NK-92 (cell line): ENCODE results near the gene LCE3E.
"Not testable (repeated sequence)": the region's sequence is repeated elsewhere in the genome, so short reads cannot be mapped to it uniquely, and the experiment has no call there.

Source experiments
- DNase-seq: peaks from one replicate; lab custom pipeline; 2025; ENCODE audit not compliant: unreplicated experiment; lab: John Stamatoyannopoulos, UW

The LCE3E gene, protein sequence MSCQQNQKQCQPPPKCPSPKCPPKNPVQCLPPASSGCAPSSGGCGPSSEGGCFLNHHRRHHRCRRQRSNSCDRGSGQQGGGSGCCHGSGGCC

DNA sequence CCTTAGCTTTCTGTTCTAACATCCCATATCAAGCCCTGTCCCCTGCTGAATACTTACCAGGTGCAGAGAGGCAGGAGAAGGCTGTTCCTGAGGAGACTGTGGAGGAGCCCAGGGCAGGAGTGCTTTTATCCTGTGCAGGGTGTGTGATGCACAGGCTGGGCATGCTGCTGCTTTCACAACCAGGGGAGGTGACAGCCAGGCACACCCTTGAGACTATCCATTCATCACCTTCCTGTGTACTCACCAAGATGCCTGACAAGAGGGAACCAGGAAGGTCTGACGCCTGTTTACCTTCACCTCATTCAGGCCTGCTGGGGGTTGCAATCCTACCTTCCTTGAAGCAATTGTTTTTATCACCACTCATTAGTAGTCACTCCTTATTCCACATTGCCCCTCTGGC, at the start of gene LCE3E:
TSS of gene LCE3E (minus strand) at position 100 of the 400 bp plus-strand sequence. CDS start 572 bp downstream, outside the sequence.
- no peak for DNase-seq

DNA sequence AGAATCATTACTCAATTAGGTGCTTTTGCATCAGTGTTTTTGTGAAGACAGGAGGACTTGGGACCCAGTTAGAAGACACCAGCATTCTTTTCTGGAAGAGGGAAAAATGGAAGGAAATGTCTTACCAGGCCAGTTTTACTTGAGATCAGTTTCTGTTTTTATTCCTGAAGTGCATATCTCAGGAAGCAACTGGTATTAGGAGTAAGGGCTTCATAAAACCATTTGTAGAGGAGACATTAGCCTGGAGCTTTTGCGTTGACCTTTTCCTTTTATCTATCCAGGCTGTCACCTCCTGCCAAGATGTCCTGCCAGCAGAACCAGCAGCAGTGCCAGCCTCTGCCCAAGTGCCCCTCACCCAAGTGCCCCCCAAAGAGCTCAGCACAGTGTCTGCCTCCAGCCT, 46.9 kb upstream of the LCE3E start, which contains the start of gene LCE3B:
TSS of gene LCE3B (plus strand) at position 301 of the 400 bp plus-strand sequence. CDS start at position 301, 0 bp downstream.
- no peak for DNase-seq

DNA sequence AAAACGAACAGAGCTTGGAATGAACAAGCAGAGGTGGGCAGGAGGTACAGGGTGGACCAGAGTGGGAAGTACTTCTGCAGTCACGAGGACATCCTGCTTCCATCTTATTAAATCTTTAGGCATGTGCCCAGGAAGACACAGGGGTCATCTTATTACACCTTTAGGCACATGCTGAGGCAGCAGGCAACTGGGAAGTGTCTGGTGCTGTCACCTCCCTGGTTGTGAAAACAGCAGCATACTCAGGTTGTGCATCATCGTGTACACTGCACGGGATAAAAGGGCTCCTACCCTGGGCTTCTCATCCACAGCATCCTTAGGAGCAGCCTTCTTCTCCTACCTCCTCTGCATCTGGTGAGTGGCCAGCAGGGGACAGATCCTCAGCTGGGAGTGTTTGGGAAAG, 33.4 kb upstream of the LCE3E start, which contains the start of gene LCE3C:
TSS of gene LCE3C (plus strand) at position 301 of the 400 bp plus-strand sequence. CDS start 498 bp downstream, outside the sequence.
- DNase-seq = no peak

DNA sequence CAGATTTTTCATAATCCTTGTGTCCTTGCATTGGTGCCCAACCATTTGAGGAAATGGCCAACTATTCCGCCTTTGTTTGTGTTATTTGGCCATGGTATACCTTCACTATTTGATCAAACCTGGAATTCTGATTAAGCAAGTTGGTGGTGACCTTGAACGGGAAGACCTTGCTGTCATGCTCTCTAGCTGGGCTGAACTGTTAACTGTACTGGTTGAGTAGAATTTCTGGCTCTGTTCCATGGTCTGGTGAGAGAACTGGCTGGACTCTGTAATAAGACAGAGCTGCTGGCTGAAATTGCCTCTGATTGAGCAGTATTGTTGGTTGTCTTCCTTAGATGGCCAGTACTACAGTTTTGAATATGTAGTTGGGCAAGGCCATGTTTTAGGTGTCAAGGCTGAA, 30.4 kb upstream of the LCE3E start:
- DNase-seq = no peak

DNA sequence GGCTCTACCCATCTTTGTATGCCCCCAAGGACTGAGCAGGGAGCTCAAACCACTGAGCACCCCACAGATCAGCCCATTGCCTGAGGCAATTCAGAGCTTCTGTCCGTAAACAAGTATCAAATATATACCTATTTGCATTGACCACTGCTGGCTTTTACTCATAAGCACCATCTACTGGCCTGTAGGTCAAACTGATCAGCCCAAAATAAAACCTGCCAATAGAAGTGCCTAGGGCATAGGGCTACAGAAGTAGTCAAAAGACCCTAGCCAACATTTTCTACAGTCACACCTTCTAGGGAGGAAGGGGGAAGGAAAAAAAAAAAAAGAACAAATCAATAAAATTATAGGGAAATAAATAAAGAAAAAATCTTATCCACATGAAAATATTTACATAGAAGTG, 19.0 kb upstream of the LCE3E start:
- no peak for DNase-seq

DNA sequence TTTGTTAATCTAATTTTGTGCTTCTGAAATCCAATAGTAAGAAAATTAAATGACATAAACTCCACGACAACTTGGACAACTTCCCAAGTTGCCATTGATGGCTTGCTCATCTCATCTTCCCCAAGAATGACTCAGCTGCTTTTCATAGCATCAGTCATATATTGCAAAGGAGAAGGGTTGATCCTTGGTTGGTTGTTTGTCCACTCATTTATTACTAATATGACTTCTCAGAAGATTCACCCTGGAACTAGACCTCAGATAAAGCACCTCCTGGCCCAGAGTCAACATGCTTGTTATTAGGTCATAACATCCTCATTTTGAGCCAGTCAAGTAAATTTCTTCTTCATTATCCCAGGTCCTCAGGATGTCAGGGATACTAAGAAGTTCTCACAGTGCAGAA, 16.1 kb upstream of the LCE3E start:
- no peak for DNase-seq

DNA sequence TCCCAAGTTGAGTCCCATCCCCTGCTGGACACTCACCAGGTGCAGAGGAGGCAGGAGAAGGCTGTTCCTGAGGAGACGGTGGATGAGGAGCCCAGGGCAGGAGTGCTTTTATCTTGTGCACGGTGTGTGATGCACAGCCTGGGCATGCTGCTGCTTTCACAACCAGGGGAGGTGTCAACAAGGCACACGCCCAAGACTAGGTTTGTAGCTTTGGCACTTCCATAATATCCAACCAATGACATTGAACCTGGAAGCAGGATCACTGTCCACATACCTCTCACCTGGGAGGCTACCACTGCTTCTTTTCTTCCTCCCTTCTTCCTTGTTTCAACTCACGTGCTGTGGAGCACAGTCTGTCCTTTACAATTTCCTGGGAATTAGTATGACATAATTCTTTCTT, 13.9 kb upstream of the LCE3E start, which contains the start of gene LCE3D:
TSS of gene LCE3D (minus strand) at position 84 of the 400 bp plus-strand sequence. CDS start 580 bp downstream, outside the sequence.
- no peak for DNase-seq

DNA sequence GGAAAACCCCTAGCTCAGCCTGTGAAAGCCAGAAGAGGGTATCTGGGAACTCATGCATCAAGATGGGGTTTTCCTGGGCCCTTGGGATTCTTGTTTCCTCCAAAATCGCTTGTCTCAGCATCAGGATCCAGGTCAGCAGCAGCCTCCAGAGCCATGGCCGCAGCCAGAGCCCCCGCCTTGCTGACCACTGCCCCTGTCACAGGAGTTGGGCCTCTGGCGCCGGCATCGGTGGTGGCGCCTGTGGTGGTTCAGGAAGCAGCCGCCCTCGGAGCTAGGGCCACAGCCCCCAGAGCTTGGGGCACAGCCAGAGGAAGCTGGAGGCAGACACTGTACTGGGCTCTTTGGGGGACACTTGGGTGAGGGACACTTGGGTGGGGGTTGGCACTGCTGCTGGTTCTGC, 12.9 kb upstream of the LCE3E start:
- not testable (repeated sequence) for DNase-seq

DNA sequence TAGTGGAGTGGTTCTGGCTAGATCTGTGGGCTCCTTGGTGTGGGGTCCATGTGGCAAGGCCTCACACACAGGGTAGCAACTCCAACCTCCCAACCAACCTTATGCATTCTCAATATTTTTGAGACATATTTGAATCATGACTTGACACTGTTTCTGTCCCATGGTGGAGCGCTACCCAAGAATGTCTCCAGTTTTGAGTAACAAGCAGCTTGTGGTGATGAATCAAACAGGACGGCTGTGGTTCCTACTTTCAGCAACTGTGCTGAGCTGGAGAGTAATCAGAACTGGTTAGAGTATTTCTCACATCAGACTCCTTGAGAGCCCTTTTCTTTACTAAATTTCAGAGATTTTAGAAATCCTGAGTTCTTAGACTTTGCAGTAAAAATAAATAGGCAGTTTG, 10.6 kb upstream of the LCE3E start:
- DNase-seq = no peak

DNA sequence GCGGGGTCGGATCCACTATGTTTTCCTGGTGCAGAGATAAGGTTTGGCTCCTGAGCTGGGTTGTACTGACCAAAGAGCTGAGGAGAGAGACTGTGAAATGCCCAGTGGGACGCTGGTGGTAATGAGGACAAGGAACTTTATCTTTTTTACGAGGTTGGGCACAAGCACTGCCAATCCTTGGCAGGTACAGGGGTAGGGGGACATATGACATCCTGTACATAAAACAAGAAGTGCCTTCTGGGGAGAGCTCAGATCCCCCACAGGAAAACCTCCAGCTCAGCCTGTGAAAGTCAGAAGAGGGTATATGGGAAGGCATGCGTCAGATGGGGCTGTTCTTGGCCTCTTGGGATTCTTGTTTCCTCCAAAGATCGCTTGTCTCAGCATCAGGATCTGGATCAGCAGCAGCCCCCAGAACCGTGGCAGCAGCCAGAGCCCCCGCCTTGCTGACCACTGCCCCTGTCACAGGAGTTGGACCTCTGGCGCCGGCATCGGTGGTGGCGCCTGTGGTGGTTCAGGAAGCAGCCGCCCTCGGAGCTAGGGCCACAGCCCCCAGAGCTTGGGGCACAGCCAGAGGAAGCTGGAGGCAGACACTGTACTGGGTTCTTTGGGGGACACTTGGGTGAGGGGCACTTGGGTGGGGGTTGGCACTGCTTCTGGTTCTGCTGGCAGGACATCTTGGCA, 905 bp downstream of the LCE3E start:
- DNase-seq = no peak

DNA sequence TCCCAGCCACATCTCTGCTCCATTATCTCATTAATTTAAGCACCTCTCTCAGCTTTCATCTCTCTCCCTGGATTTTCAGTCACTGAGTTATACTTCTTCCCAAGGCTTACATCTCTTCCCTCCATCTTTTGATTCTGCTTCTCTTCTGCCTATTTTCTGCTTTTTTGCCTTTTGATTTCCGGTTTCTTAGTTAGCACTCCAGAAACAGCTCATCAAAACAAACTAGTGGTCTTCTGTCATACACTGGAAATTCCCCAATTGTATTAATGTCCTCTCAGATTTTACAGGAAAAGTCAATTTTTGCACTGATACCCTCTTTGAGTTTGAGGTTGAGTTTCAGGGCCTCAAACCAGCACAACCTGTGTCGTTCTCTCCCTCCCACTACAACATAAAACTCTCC, 1.5 kb downstream of the LCE3E start:
- no peak for DNase-seq

DNA sequence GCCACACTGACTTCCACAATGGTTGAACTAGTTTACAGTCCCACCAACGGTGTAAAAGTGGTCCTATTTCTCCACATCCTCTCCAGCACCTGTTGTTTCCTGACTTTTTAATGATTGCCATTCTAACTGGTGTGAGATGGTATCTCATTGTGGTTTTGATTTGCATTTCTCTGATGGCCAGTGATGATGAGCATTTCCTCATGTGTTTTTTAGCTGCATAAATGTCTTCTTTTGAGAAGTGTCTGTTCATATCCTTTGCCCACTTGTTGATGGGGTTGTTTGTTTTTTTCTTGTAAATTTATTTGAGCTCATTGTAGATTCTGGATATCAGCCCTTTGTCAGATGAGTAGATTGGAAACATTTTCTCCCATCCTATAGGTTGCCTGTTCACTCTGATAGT, 18.2 kb downstream of the LCE3E start:
- not testable (repeated sequence) for DNase-seq

DNA sequence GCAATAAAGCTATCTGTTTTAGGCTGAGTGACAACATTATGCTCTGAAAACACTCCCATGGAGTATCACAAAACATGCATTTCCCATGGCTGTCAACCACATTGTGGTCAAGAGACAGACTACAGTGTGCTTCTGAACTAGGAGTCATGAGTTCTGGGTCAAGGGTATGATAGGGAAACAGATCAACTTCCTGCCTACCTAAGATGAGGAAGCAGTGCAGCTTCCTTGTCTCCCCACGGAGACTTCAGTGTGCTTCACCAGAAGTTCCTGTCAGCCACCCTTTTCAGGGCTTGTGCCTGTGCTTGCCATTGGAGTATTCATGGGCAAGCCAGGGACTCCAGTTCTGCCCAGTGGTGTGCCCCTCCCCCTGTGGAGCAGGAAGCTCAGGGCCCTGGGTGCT, 19.9 kb downstream of the LCE3E start:
- no peak for DNase-seq

DNA sequence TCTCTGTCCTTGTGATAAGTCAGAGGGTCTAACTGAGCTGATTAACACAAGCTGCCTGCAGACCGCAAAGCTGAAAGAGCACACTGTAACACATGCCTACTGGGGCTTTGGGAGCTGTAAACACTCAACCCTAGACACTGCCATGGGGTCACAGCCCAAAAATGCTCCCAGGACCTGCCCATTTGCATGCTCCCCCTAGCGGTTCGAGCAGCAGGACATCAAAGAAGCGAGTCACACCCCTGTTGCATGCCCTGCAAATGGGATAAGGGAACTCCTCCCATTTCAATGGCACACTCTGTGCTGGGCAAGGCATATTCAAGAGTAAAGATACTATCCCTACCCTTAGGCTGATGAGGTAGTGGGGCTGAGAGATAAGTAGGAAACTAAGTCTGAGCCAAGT, 22.8 kb downstream of the LCE3E start:
- DNase-seq = no peak

DNA sequence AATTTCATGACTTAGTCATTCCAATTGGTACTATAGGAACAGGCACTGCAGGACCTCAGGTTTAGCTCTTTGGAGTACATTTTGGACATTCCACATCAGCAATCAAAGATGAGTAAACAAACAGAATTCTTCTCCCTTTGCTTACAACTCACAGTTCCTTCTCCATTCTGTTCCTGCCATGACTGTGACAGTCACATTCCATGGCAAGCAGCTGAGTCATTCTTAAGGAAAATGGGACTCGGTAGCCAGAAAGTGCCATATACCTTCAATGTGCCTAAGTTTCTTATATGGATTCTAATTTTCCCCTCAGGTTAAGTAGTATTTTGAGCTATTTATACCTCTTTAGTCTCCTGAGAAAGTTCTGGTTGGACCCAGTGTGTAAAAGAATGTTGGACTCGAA, 26.7 kb downstream of the LCE3E start:
- no peak for DNase-seq

DNA sequence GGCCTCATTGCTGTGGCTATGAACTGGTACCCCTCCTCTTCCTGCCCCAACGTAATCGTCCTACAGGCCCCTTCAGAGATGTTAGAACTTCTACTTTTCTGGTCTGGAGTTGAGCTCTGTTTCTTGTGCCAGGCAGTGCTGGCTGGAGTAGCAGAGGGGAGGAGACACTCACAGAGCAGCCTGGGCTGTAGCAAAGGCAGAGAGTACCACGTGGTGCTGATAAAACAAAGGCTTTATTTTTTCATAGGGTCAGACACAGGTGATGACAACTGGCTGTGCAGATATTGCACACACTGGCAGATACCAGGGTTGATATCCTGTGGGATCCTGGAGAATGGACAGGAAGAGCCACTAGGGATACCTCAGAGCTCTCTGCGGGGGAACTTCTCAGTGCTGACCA, 29.1 kb downstream of the LCE3E start:
- DNase-seq = no peak

DNA sequence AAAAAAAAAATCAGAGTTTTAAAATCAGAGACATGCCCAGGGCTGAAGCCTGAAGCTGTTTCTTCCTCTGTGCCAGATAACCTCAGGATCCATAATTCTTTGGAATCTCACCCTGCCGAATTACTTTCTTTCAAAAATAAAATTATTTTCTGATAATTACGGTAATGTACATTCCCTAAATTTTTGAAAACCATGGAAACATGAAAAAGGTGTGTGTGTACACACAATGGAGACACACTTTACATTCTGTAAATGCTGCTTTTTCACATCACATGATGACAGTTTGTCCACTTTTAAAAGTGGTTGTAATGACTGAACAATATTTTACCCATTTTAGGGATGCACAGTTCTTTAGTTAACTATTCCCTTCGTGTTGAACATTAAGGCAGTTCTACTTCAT, 30.8 kb downstream of the LCE3E start:
- no peak for DNase-seq

DNA sequence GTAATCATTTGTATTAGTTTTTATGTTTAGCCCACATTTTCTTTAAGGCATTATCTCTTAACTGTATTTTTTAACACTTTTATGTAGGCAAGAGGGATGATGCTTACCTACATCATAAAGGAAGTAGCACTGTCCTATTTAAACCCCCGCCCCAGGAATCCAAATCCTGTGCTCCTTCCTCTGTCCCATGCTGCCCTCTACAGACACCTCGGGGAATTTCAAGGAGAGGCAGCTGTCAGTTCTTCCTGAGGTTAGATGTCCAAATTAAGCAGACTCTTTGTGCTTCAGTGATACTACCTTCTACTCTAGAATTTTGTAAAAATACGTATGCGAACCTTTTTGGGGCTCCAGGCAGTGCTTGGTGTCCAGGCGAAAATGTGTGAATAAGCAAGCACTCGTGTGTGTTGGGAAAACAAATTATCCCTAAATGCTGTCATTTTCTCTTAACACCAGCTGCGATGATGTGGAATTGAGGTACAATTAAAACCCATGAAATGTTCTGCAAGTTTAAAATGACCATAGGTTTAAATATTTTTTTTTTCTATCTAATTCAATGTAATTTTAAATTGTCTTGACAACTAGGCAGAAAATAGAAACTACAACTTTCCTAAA, 33.1 kb downstream of the LCE3E start:
- no peak for DNase-seq

DNA sequence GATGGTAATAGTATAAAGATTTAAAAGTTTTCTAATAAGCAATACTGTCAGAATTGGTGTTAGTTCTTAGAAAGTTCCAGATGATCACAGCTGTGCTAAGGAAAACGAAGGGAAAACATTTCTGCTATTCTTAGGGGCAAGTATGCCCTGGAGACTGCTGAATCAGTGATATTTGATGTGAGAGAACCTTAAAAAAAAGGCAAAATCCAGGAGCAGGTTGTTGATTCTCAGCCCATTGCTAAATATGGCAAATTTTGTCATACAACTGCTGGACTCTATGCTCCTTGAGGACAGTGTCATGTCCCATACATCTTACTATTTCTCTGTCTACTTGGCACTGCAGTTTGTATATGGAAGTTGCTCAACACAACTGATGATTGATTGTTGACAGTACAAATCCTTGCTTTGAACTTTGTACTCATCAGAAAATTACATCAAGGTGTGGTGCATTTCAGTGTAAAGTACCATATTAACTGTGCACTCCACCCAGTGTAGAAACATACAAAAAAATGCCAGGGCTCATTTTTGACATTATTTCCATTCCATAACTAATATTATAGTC, 41.4 kb downstream of the LCE3E start:
- no peak for DNase-seq

DNA sequence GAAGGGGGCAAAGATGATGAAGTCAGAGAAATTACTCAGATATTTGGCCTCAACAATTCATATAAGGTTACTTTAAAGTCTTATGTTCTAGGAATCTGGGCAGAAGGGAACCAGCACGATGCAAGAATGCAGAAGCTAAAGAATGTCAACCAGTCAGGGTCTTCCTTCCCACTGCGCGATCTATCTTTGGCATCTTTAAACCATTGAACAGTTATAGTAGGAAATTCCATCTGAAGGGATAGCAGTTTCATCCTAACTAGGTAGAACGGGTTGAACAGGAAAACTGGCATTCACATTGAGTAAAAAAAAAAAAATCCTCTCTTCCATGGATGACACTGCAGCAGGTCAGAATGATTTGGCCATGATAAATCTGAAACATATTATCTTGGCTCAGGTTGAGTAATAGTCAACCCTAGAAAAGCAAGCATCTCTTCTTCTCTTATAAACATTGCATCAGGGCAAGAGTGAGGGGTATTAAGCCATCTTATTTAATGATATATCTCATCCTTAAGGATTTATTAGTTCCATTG, 46.0 kb downstream of the LCE3E start:
- no peak for DNase-seq

DNA sequence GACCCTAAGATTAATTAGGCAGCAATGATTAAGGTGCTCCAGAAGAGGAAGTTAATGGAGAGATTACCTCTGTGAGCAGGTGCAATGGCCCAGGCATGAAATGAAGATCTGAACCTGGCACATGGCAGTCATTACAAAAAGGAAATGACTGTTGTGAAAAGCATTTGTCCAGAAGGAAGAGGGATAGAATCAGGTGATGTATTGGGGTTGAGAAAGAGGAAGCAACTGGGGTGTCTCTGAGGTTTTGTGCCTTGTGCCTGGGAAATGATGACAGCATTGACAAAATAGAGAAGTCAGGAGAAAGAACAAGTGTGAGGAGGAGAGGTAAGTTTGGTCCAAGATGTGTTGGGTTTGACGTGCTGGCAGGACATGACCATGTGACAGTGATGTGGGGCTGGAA, 46.7 kb downstream of the LCE3E start:
- DNase-seq = no peak
